ENCODE data around the gene MORN1.
"Not testable (repeated sequence)": the region's sequence is repeated elsewhere in the genome, so short reads cannot be mapped to it uniquely, and the experiment has no call there.

Gene MORN1

DNA sequence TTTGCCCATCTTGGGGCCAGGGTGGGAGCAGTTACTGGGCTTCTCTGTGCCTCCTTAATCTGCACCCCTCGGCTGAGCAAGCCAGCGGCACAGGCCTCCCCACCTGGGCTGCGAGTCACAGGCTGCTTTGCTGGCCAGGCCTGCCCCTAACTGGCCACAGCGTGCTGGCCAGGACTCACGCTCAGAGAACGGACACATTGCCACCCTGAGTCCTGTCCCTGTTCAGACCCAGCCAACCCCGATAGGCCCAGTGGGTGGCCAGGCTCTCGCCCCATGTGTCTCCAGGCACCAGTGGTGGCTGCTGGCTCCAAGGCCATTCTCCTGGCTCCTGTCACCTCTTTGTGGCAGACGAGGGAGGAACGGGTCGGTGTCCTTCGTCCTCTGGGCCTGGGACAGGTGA is 61.3 kb downstream of the MORN1 start:
- TF ChIP-seq, protein P1, sequence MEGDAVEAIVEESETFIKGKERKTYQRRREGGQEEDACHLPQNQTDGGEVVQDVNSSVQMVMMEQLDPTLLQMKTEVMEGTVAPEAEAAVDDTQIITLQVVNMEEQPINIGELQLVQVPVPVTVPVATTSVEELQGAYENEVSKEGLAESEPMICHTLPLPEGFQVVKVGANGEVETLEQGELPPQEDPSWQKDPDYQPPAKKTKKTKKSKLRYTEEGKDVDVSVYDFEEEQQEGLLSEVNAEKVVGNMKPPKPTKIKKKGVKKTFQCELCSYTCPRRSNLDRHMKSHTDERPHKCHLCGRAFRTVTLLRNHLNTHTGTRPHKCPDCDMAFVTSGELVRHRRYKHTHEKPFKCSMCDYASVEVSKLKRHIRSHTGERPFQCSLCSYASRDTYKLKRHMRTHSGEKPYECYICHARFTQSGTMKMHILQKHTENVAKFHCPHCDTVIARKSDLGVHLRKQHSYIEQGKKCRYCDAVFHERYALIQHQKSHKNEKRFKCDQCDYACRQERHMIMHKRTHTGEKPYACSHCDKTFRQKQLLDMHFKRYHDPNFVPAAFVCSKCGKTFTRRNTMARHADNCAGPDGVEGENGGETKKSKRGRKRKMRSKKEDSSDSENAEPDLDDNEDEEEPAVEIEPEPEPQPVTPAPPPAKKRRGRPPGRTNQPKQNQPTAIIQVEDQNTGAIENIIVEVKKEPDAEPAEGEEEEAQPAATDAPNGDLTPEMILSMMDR (IDR thresholded peaks at IDR 0.05; ENCODE audit: low read length, missing control alignments), result no peak
- no peak for DNase-seq (ENCODE audit: low read depth)
- H3K4me3 ChIP-seq (replicated peaks; ENCODE audit: low read depth, low read length), result no peak overlapping the region

DNA sequence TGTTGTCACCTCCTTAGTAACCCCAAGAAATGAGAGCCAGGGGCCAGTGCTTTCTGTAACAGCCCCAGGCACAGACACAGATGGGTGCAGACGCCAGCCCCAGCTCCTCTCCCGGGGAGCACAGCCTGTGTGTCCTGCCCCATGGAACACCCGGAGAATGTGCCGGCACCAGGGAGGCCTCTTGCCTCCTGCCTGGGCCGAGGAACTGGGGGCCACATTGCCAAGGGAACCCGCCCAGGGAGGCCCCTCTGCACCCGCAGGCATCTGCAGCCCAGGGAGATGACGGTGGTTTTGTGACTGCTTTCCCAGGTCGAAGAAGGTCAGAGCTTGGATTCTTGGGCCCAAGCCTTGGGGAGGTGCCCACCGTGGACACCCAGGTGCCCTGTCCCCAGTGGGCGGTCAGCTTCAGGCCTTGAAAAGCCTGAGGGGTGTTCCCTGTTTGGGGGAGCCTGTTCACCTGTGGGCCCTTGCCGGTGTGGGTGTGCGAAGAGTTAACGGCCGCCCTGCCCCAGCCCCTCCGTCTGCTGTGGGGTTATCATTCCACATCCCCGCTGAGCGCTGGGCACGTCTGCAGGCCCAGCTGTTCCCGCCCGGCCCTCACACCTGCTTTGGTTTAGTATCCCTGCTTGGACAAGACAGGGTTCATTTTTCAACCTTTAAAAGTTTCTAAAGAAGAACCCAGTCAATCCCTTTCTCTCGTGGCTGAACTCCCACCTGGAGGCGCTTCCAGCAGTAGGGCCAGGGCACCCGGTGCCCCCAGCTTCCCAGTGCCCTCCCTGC is 62.5 kb downstream of the MORN1 start:
- TF ChIP-seq, protein P1 (IDR thresholded peaks at IDR 0.05; ENCODE audit: low read length, missing control alignments), result no peak
- no peak overlapping the region for H3K4me3 ChIP-seq (replicated peaks; ENCODE audit: low read depth, low read length)
- DNase-seq (ENCODE audit: low read depth), result no peak

DNA sequence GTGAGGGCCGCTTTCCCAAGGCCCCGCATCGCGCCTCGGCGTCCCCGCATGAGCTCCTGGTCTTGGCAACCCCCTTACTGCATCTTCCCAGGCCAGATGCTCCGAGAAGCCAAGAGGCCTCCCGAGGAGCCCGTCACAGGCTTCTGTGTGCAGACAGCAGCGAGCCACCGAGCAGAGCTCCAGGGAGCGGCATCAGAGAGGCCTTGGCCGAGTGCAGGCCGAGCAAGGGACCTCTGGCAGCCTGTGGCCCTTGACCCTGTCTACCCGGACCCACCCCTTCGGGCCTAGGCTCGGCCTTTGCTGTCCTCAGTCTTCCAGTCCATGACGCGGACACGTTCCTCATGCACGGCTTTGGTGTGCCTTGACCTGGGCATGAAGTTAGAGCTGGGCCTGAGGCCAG is 63.5 kb downstream of the MORN1 start:
- no peak overlapping the region for H3K4me3 ChIP-seq (replicated peaks; ENCODE audit: low read depth, low read length)
- TF ChIP-seq, protein P1 (IDR thresholded peaks at IDR 0.05; ENCODE audit: low read length, missing control alignments), result no peak
- DNase-seq (ENCODE audit: low read depth), result no peak

DNA sequence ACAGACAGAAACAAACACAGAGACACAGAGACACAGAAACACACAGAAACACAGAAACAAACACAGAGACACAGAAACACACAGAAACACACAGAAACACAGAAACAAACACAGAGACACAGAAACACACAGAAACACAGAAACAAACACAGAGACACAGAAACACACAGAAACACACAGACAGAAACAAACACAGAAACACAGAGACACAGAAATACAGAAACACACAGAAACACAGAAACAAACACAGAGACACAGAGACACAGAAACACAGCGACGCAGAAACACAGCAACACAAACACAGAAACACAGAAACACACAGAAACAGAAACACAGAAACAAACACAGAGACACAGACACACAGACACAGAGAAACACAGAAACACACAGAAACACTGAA is 64.2 kb downstream of the MORN1 start:
- not testable (repeated sequence) for DNase-seq (ENCODE audit: low read depth); H3K4me3 ChIP-seq (replicated peaks; ENCODE audit: low read depth, low read length)

DNA sequence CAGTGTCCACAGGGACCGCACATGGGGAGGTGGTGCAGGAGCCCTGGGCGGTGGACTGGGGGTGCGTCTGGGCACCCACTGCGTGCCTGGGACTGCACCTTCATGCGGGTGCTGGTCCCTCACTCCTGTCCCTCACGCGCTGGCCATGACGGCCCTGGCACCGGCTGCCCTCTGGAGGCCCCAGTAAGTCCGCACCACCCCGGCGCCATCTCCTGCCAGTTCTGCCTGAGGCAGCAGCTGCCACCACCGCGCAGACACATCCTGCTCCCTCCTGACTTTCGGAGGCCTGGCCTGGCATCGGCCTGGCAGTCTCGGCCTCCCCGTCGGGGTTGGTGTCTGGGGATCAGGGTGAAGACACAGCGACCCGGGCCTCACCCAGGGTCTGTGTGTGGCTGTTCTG is 64.8 kb downstream of the MORN1 start:
- no peak overlapping the region for H3K4me3 ChIP-seq (replicated peaks; ENCODE audit: low read depth, low read length)
- TF ChIP-seq, protein P1 (IDR thresholded peaks at IDR 0.05; ENCODE audit: low read length, missing control alignments), result no peak
- no peak for DNase-seq (ENCODE audit: low read depth)

DNA sequence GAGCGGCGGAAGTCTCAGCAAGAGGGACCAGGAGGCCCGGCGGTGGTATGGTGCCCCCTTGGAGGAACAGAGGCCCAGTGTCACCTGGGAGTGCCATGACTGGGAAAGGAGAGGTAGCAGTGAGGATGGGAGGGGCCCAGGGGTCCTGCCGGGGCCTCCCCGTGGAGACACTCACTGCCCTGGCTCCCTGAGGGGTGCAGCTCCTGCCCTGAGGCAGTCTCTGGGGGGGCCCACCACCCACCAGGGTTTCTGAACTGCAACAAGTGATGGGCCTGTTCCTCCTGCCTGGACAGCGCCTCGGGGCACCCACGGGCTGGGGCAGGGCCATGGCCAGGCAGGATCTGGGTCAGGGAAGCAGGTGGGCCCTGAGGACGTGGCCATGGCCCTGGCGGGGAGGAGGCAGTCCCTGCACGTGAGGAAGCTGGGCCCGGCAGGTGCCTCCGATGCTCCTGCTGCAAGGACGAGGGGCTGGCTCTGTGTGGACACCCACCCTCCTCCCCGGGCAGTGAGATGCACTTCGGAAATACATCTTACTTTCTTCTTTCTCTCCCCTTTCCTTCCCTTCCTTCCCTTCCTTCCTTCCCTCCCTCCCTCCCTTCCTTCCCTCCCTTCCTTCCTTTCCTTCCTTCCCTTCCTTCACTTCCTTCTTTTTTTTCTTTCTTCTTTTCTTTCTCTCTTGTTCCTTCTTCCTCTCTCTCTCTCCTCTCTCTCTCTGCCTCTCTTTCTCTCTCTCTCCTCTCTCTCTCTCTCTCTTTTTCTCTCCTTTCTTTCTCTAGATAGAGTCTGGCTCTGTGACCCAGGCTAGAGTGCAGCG is 66.6 kb downstream of the MORN1 start:
- H3K4me3 ChIP-seq (replicated peaks; ENCODE audit: low read depth, low read length), result no peak overlapping the region
- TF ChIP-seq, protein P1 (IDR thresholded peaks at IDR 0.05; ENCODE audit: low read length, missing control alignments), result no peak
- DNase-seq (ENCODE audit: low read depth), result no peak

DNA sequence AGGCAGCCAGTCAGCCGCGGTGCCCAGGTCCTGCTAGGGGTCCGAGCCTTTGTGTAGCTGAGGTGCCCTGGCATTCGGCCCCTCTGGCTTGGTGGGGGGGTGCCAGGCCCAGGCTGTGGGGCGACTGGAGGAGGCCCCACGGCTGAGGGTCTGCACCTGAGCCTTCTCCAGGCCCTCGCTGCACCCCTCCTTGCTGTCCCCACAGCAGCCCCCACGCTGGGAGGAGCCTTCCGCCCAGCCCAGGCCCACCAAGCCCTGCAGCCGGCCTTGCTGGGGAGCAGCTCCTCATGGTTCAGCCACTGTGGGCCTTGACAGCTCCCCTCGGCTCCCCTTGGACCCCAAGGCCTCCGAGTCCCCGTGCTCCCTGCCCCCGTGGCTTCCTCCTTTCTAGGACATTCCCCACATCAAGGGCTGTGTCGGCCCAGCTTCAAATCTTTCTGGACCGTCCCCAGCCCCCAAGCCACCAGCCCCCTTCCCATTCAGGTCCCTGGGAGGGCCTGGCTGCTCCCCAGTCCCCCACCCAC is 67.8 kb downstream of the MORN1 start:
- H3K4me3 ChIP-seq (replicated peaks; ENCODE audit: low read depth, low read length), result no peak overlapping the region
- TF ChIP-seq, protein P1 (IDR thresholded peaks at IDR 0.05; ENCODE audit: low read length, missing control alignments), result no peak
- no peak for DNase-seq (ENCODE audit: low read depth)
